Heart left ventricle (tissue), 16 donors: ENCODE results near the gene IKZF4. TPM values are rescaled to one million over a fixed set of nuclear protein-coding genes. Genes with fewer than 3 reads are reported as not detected.

Experiments used
- ATAC-seq, 4 donors: fragments of 200-7000 bp; cut with Tn5 transposase; one replicate each; pipeline ENCODE4 v1.9.1; 2020 to 2022; ENCODE audit warnings: moderate library complexity in 4 of 4, mild to moderate bottlenecking in 3 of 4, moderate number of reproducible peaks in 1 of 4
- DNase-seq, 5 donors: peaks; one replicate each; pipeline ENCODE4 v3.0.0-alpha.2; 2020
- H3K27ac ChIP-seq, 12 donors: fragments of 200-600 bp; sonication (generic) in 4 of 12; one replicate each; pipeline versions ENCODE4 v1.5.0 to v1.8.0; 2016 to 2022; ENCODE audit warnings: mild to moderate bottlenecking in 2 of 12
- H3K27me3 ChIP-seq, 9 donors: fragments of 200-600 bp; sonication (generic) in 2 of 9; one replicate each; pipeline versions ENCODE4 v1.5.1 to v1.8.0; 2016 to 2022; ENCODE audit warnings: mild to moderate bottlenecking in 3 of 9
- H3K36me3 ChIP-seq, 9 donors: fragments of 200-600 bp; sonication (generic) in 2 of 9; one replicate each; pipeline versions ENCODE4 v1.5.0 to v1.8.0; 2018 to 2022; ENCODE audit warnings: mild to moderate bottlenecking in 2 of 9
- H3K4me1 ChIP-seq, 12 donors: fragments of 200-600 bp; sonication (generic) in 4 of 12; one replicate each; pipeline versions ENCODE4 v1.5.0 to v1.8.0; 2016 to 2022; ENCODE audit warnings: mild to moderate bottlenecking in 3 of 12
- H3K4me3 ChIP-seq, 12 donors: fragments of 200-600 bp; sonication (generic) in 4 of 12; one replicate each; pipeline versions ENCODE4 v1.5.0 to v1.8.0; 2017 to 2022; ENCODE audit warnings: mild to moderate bottlenecking in 9 of 12, moderate library complexity in 4 of 12
- H3K9me3 ChIP-seq, 12 donors: fragments of 200-600 bp; sonication (generic) in 4 of 12; one replicate each; pipeline versions ENCODE4 v1.5.0 to v1.8.0; 2016 to 2022; ENCODE audit warnings: mild to moderate bottlenecking in 1 of 12
- CTCF ChIP-seq, 12 donors: fragments of 200-600 bp; sonication (generic) in 4 of 12; IDR thresholded peaks; one replicate each; pipeline versions ENCODE4 v1.5.0 to v1.8.0; 2018 to 2022; ENCODE audit warnings: antibody characterized with exemption in 12 of 12, mild to moderate bottlenecking in 5 of 12
- POLR2A ChIP-seq, 2 donors: fragments of 450-650 bp; IDR thresholded peaks; one replicate each; pipeline ENCODE4 v1.6.1; 2017; ENCODE audit warnings: antibody characterized with exemption in 2 of 2, mild to moderate bottlenecking in 2 of 2, moderate library complexity in 2 of 2
- WGBS, 4 donors: extraction: QIAGEN DNeasy Blood & Tissue Kit in 2 of 4; methylation state at CpG; one replicate each; pipeline versions ENCODE4 v1.1.5 to v1.1.7; 2013 to 2018; 5-methylcytosine and 5-hydroxymethylcytosine counted together
- intact Hi-C, 10 donors: fragments of 100-400 bp; cut with DNase I; formaldehyde crosslinking; loops; one replicate each; pipeline versions ENCODE4 v1.11.1 to v1.14.2; 2022
- long read RNA-seq, 3 donors: library from polyadenylated mRNA; unstranded; transcript quantifications; one replicate each; pipeline ENCODE4 v2.0.0, GENCODE V29; 2020 to 2021
- polyA plus RNA-seq, 2 donors: library from polyadenylated mRNA; stranded (reverse); fragments of 200-250 nt; gene quantifications; one replicate each; pipeline ENCODE4 v1.2.3, GENCODE V29; 2013
- total RNA-seq, 9 donors: library from RNA; depleted of rRNA in 2 of 9; stranded (reverse); fragments of >200 nt in 2 of 9; fragmentation: NEBNext Ultra II Directional in 3 of 9; extraction: Animal tissue kit (Norgen Biotek cat#: 25700) in 3 of 9; gene quantifications; one replicate each; pipeline versions ENCODE4 v1.1.0 to v1.2.4, GENCODE V29; 2016 to 2023
- donor health status: ischemic (EF 13 %, LVEDD 7.1; RV severe dilation, severe dysfunction).
- donor health status: healthy with polysubstance abuse.
- donor health status: DM: no; HTN: yes; CAD: no.
- donor health status: DM: no; HTN: no; CAD: no.
- donor health status: ischemic (EF 25% LVEDD 6.9; RV normal size, moderate dysfunction).
- donor health status: ischemic (EF 25% LVEDD 5.7; RV mildly dilated, moderate dysfunction).
- donor health status: healthy.
- donor health status: DM: yes; HTN: yes; CAD: no.
- donor health status: ischemic (EF 35%, LVEDD 5.7; RV mildly dilated, moderate dysfunction).
- donor health status: nonischemic (EF 11% LVEDD 7.7; RV severe dilation, severe dysfunction).
- donor health status: DM: yes; HTN: yes; CAD: no.
- donor health status: PGD.
- donor health status: ischemic (EF 29% LVEDD 5.4; RV normal size, mild dysfunction).
- donor health status: nonischemic (EF 23%, LVEDD 6.1; RV moderate dilation, normal function).

IKZF4 gene
- total RNA-seq (10 to 100 TPM in 1 of 9 donors, 1 to 10 TPM in 8; 4.3 to 10.3 (median 6.9) TPM), polyA plus RNA-seq (1 to 10 TPM; 2.6 to 3.2 TPM)
- long read RNA-seq, donor 1, partial matches to known transcripts = 0 of 2 reads
- long read RNA-seq, donor 1, other reads (novel, unspliced or antisense) = 2 of 2 reads
- long read RNA-seq, donor 2, partial matches to known transcripts = 0 of 4 reads
- long read RNA-seq, donor 2, other reads (novel, unspliced or antisense) = 4 of 4 reads
- long read RNA-seq, donor 3 = 0 reads

- Histone ChIP-seq H3K27ac (peak within 1 kb of the TSS in 10 of 12 donors; percentile 4 to 80 (median 52)), H3K4me1 (peaks cover 0 to 21% (median 6%) of the 10 kb centered on the region in 12 donors), H3K27me3 (no peaks in the 10 kb centered on the region), H3K36me3 (peaks cover 0 to 26% (median 22%) of the 10 kb centered on the region in 9 donors), H3K9me3 (no peaks in the 10 kb centered on the region), H3K4me3 (peak within 1 kb of the TSS in 9 of 12 donors; percentile 0 to 49 (median 38))
- TF ChIP-seq POLR2A (IDR thresholded peaks at IDR 0.05) (no peak), CTCF (IDR thresholded peaks at IDR 0.05) (no peak)
- ATAC-seq = peak; percentile 60 to 72 (median 62)
- intact Hi-C loops = loop anchor here in 1 of 10 donors (10.0 kb wide), 1 partner anchor 276 kb away; the partner anchor contains the start of gene GDF11
- 28 to 40% (median 34%) methylated on average over 10 of the region's 10 CpGs for WGBS, 4 donors
- peak in 3 of 5 donors; percentile 27 to 61 (median 47) for DNase-seq
These were observed at the start of gene IKZF4 for GRCh38 chr12:56020423-56021184. Gene IKZF4, plus strand, starts transcription at chr12:56021043. Its CDS starts 451 bp downstream, at chr12:56021494.

- H3K9me3 ChIP-seq = no peaks in the 10 kb centered on the region
- intact Hi-C loops = loop anchor here in 2 of 10 donors (5.0 kb wide), 3 partner anchors 40 to 155 kb away; partner anchors contain the start of genes DGKA (in 1 of the 2), ORMDL2 (in 1 of the 2), PYM1 (in 1 of the 2) and SARNP (in 1 of the 2)
- no peak for TF ChIP-seq CTCF (IDR thresholded peaks at IDR 0.05)
- TF ChIP-seq POLR2A (IDR thresholded peaks at IDR 0.05) = no peak
- H3K4me1 ChIP-seq = peaks cover 0 to 50% (median 35%) of the 10 kb centered on the region in 12 donors
- peaks cover 0 to 21% (median 0%) of the 10 kb centered on the region in 9 donors for H3K36me3 ChIP-seq
- peak overlapping the region in 4 of 12 donors; percentile 58 to 86 (median 70) for H3K4me3 ChIP-seq
- peak overlapping the region in 9 of 12 donors; percentile 88 to 98 (median 95) for H3K27ac ChIP-seq
- H3K27me3 ChIP-seq = no peaks in the 10 kb centered on the region
- DNase-seq = no peak
- WGBS, 4 donors = 60 to 67% (median 63%) methylated on average over 3 of the region's 3 CpGs
- ATAC-seq = no peak
These were observed 48.8 kb upstream of the IKZF4 start for GRCh38 chr12:55972042-55972441.

- Histone ChIP-seq H3K4me3 (peak overlapping the region; percentile 22 to 95 (median 70)), H3K36me3 (peaks cover 0 to 26% (median 0%) of the 10 kb centered on the region in 9 donors), H3K4me1 (peaks cover 0 to 50% (median 33%) of the 10 kb centered on the region in 12 donors), H3K27ac (peak overlapping the region; percentile 76 to 98 (median 92)), H3K9me3 (no peaks in the 10 kb centered on the region), H3K27me3 (no peaks in the 10 kb centered on the region)
- intact Hi-C loops = loop anchor here in 2 of 10 donors (5.0 kb wide), 3 partner anchors 40 to 155 kb away; partner anchors contain the start of genes DGKA (in 1 of the 2), ORMDL2 (in 1 of the 2), PYM1 (in 1 of the 2) and SARNP (in 1 of the 2)
- DNase-seq = no peak
- TF ChIP-seq POLR2A (IDR thresholded peaks at IDR 0.05) (no peak), CTCF (IDR thresholded peaks at IDR 0.05) (no peak)
- no peak for ATAC-seq
- 23 to 31% (median 27%) methylated on average over 1 of the region's 1 CpG for WGBS, 4 donors
These were observed 48.4 kb upstream of the IKZF4 start for GRCh38 chr12:55972456-55972855.
